Progenitor cell of endocrine pancreas (in vitro differentiated cells): ENCODE data around the gene GOLIM4. TPM values are rescaled to one million over a fixed set of nuclear protein-coding genes. Genes with fewer than 3 reads are reported as not detected.

Experiments
- DNase-seq: peaks from one replicate; pipeline ENCODE4 v3.0.0; 2021; ENCODE audit warnings: low spot score; ENCODE audit not compliant: unreplicated experiment
- H3K27ac Mint-ChIP-seq: 2 replicates; pipeline ENCODE4 v1.8.0; 2021; ENCODE audit warnings: mild to moderate bottlenecking, moderate library complexity, mixed read lengths
- H3K27me3 Mint-ChIP-seq: 2 replicates; pipeline ENCODE4 v1.8.0; 2021; ENCODE audit warnings: mixed read lengths
- H3K36me3 Mint-ChIP-seq: 2 replicates; pipeline ENCODE4 v1.8.0; 2022; ENCODE audit warnings: mixed read lengths; ENCODE audit not compliant: insufficient read depth
- H3K4me1 Mint-ChIP-seq: 2 replicates; pipeline ENCODE4 v1.8.0; 2021; ENCODE audit warnings: low read depth, mixed read lengths
- H3K4me3 Mint-ChIP-seq: 2 replicates; pipeline ENCODE4 v1.8.0; 2021; ENCODE audit warnings: low read depth, mild to moderate bottlenecking, moderate library complexity, mixed read lengths
- H3K9me3 Mint-ChIP-seq: 2 replicates; pipeline ENCODE4 v1.8.0; 2021; ENCODE audit warnings: low read depth, mixed read lengths
- CTCF ChIP-seq: fragments of 200-600 bp; sonication (generic); IDR thresholded peaks from one replicate; pipeline ENCODE4 v1.5.0; 2021; ENCODE audit warnings: antibody characterized with exemption, mild to moderate bottlenecking; ENCODE audit not compliant: unreplicated experiment
- total RNA-seq: library from RNA; stranded (reverse); gene quantifications from 2 replicates; pipeline ENCODE4 v1.2.1, GENCODE V29; 2021

The GOLIM4 gene
- total RNA-seq, 1 donor from 2014 or later, result 38.7 TPM

- H3K9me3 Mint-ChIP-seq, result peaks cover 3% of the 10 kb centered on the region
Observed at GRCh38 chr3:168080499-168081170, 15.1 kb downstream of the GOLIM4 start.

GRCh38 chr3:168080022-168080421 lies 15.7 kb downstream of the GOLIM4 start:
- no peak overlapping the region for H3K4me3 Mint-ChIP-seq
- no peak for TF ChIP-seq CTCF
- H3K27me3 Mint-ChIP-seq, result no peaks in the 10 kb centered on the region
- peaks cover 11% of the 10 kb centered on the region for H3K4me1 Mint-ChIP-seq
- no peak overlapping the region for H3K27ac Mint-ChIP-seq
- H3K9me3 Mint-ChIP-seq, result peaks cover 3% of the 10 kb centered on the region
- DNase-seq, result no peak
- peaks cover 3% of the 10 kb centered on the region for H3K36me3 Mint-ChIP-seq

More at GRCh38 chr3:168080499-168081170, 15.1 kb downstream of the GOLIM4 start:
- Mint-ChIP-seq H3K4me1 (peaks cover 11% of the 10 kb centered on the region), H3K27me3 (no peaks in the 10 kb centered on the region), H3K27ac (no peak overlapping the region), H3K4me3 (no peak overlapping the region), H3K36me3 (peaks cover 3% of the 10 kb centered on the region)
- no peak for TF ChIP-seq CTCF
- no peak for DNase-seq

GRCh38 chr3:168077091-168077490 lies 18.6 kb downstream of the GOLIM4 start:
- Mint-ChIP-seq H3K27ac (no peak overlapping the region), H3K9me3 (peaks cover 3% of the 10 kb centered on the region), H3K4me1 (peaks cover 6% of the 10 kb centered on the region), H3K36me3 (peaks cover 3% of the 10 kb centered on the region), H3K27me3 (no peaks in the 10 kb centered on the region), H3K4me3 (no peak overlapping the region)
- no peak for TF ChIP-seq CTCF
- no peak for DNase-seq

GRCh38 chr3:168073842-168074605 lies 21.7 kb downstream of the GOLIM4 start:
- Mint-ChIP-seq H3K36me3 (peaks cover 3% of the 10 kb centered on the region), H3K4me3 (no peak overlapping the region), H3K27ac (no peak overlapping the region), H3K9me3 (peaks cover 3% of the 10 kb centered on the region), H3K27me3 (no peaks in the 10 kb centered on the region), H3K4me1 (peaks cover 1% of the 10 kb centered on the region)
- TF ChIP-seq CTCF, result no peak
- DNase-seq, result no peak

- Mint-ChIP-seq H3K27me3 (no peaks in the 10 kb centered on the region), H3K36me3 (peaks cover 3% of the 10 kb centered on the region), H3K4me1 (peaks cover 2% of the 10 kb centered on the region), H3K27ac (no peak overlapping the region), H3K4me3 (no peak overlapping the region), H3K9me3 (peaks cover 3% of the 10 kb centered on the region)
- TF ChIP-seq CTCF, result no peak
- DNase-seq, result no peak
Observed at GRCh38 chr3:168072323-168072650, 23.4 kb downstream of the GOLIM4 start.
